HG03159 (cell line): Measurements from ENCODE around the gene MAP1LC3A.

Experiments used
- ATAC-seq: cut with Tn5 transposase; IDR thresholded peaks from one replicate; pipeline ENCODE4 v1.9.1; 2021; ENCODE audit warnings: mild to moderate bottlenecking, moderate library complexity; ENCODE audit not compliant: unreplicated experiment

MAP1LC3A gene

DNA sequence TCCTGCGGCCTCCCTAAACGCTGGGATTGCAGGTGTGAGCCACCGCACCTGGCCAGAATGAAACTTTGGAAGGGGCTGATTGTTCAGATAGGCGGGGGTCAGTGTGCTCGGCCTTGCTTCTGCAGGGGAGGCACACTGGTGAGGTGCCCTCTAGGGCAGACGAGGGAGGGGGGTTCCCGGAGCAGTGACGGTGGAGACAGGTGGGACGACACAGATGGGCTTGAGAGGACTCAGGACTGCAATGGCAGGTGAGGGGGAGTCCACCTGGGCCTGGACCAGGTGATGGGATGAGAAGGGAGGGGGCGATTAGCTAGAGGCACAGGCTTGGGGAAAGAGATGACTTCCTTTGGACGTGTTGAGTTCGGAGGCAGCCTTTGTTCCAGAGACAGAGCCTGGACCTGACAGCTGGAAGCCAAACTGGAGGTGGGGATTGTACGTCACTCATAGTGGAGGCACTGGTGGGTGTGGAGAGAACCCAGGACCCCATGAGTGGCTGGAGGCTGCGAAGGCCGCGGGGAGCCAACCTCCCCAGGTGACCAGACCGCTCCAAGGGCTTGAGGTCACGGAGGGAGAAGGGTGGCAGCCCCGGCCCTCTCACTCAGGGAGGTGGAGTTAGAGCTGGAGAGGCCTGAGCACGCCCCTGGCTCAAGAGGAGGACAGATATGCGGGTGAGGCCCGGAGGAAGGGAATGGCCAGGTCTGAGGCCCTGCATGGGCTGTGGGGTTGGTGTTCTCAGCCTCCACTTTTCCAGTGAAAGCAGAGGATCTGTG is 10.5 kb upstream of the MAP1LC3A start:
- ATAC-seq = no peak

DNA sequence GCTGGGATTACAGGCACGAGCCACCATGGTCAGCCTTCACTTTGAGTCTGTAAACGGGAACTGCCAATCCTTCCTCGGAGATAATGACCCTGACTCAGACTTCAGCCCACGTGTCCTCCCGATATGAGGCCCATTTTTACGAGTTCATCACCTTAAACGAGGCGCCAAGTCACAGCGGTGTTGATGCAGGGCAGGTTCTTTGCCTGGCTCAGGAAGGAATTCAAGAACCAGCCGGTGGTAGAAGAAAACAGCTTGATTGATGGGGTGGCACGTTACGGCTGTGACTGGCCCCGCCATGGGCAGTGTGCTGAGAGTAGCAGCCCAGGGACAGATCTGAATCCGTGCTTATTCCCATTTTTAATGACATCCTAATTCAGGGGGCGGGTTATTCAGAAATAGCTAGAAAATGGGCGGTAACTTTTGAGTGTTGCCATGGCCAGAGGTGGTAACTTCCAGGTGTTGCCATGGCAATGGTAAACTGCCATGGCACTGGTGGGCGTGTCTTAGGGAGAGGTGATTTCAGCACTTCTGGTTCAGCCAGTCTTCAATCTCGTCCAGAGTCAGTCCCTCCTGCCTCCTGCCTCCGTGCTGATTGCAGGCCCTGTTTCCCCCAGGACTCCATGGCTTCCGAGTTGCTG is 9.1 kb upstream of the MAP1LC3A start:
- ATAC-seq = no peak

DNA sequence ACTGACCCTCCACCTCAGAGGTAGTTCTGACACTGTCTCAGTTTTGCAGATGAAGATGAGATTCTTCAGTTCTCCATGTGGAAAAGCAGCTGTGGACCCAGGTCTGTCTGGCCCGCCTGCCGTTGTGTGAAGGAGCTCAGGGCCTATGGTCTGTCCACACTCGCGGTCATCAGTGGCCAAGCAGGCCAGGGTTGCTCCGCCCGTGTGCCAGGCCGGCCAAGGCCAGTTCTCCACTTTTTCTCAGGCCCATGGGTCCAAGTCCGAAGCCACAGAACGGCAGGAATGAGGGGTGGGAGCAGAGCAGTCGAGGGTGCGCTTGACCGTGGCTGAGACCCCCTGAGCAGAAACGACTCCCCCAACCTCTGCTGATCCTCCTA is 8.6 kb upstream of the MAP1LC3A start:
- ATAC-seq = no peak

- ATAC-seq = no peak
Observed at GRCh38 chr20:34552569-34552968, 5.9 kb upstream of the MAP1LC3A start.

GRCh38 chr20:34553366-34553867 is 5.1 kb upstream of the MAP1LC3A start:
- ATAC-seq = no peak

DNA sequence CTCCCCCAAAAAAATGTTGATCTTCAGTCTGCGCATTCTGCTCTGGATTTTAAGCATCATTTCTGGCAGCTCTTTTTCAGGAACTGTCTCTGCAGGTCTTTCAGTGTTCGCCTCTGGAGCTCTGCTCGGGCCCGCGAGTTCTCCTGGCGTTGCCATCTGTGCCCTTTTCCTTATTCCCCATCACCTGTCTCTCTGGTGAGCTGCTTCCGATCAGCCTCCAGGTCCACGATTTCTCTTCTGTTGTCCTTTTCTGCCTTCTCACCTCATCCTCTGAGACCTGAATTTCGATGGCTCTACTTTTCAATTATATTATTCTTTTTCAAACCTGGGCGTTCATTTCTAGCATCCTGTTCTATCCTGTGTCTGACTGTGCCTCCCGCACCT is 590 bp upstream of the MAP1LC3A start:
- ATAC-seq = no peak

DNA sequence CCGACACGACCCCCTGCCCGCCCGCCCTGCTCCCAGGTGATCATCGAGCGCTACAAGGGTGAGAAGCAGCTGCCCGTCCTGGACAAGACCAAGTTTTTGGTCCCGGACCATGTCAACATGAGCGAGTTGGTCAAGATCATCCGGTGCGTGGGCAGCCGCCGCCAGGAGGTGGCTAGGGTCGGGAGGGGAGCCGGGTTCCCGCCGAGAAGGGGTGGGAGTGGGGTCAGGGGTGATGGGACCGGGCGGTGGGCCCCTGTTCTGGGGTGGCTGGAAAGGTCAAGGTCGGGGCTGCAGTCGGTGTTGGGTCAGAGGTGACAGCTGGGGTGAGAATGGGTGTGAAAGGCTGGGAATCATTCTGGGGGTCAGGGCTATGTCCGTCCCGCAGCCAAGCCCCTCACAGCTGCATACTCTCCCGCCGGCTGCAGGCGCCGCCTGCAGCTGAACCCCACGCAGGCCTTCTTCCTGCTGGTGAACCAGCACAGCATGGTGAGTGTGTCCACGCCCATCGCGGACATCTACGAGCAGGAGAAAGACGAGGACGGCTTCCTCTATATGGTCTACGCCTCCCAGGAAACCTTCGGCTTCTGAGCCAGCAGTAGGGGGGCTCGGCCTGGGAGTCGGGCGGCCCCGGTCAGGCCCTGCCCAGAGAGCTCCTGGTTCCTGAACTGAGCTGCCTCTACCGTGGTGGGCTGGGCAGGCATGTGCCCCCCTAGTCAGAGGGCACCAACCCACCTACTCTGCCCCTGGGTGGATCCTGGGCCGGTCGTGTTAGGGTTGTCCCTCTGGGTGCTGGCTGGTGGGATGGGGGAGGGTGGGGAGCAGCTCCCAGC is 1.0 kb downstream of the MAP1LC3A start:
- ATAC-seq = no peak

- no peak for ATAC-seq
Observed at GRCh38 chr20:34560141-34560523, 1.6 kb downstream of the MAP1LC3A start.

GRCh38 chr20:34560614-34561013 is 2.1 kb downstream of the MAP1LC3A start:
- ATAC-seq = no peak

GRCh38 chr20:34561661-34562060 is 3.1 kb downstream of the MAP1LC3A start:
- ATAC-seq = no peak

DNA sequence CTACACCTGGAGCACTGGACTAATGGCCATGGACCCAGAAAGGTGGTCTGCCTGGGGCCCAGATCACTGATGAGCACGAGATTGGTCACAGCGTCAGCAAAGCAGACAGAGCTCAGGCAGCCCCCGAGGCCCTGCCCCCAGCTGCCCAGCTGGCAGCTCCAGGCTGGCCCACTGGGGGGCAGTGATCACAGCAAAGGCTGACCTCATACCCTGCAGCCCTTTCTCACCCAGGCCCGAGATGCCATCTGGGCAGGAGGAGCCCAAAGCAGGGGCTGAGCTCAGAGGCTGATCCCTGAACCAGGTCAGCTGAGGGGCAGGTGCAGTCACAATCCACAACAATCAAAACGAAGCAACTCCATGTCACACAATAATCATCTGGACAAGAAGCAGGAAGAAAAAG is 4.1 kb downstream of the MAP1LC3A start:
- ATAC-seq = no peak

DNA sequence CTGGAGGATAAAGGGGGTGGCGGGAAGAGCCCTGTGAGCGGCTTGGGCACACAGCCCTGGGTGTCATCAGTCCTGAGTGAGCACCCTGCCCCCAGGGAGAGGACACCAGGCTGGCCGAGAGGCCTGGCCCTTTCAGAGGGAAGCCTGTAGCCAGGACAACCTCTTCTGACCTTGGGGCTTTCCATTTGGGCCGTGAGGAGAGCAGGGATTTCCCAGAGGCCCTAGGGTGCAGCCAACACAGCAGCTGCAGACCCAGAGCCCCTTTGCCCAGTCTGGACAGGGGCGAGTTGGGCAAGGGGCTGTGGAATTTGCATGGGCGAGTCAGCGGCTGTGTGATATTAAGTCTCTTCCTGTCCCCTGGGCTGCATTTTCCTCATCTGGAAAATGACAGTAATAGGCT is 6.3 kb downstream of the MAP1LC3A start:
- no peak for ATAC-seq

GRCh38 chr20:34566978-34567891 is 8.7 kb downstream of the MAP1LC3A start:
- ATAC-seq = no peak

- no peak for ATAC-seq
Observed at GRCh38 chr20:34567892-34568865, 9.7 kb downstream of the MAP1LC3A start.

DNA sequence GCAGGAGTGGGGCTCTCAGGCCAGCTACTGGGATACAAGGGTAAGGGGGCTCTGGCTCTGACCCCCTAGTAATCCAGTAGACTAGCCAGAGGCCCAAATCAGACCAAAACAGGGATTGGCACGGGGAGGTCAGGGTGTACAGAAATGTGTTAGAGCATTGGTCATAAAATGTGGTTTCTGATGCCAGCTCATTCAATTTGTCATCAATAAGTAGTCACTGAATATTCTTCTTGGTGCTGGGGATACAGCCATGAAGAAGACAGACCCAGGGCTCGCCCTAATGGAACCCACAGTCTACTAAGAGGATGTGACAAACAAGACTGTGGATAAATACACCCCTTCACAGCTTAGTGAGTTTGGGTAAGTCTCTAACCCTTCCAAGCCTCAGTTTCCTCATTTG is 11.1 kb downstream of the MAP1LC3A start:
- no peak for ATAC-seq

DNA sequence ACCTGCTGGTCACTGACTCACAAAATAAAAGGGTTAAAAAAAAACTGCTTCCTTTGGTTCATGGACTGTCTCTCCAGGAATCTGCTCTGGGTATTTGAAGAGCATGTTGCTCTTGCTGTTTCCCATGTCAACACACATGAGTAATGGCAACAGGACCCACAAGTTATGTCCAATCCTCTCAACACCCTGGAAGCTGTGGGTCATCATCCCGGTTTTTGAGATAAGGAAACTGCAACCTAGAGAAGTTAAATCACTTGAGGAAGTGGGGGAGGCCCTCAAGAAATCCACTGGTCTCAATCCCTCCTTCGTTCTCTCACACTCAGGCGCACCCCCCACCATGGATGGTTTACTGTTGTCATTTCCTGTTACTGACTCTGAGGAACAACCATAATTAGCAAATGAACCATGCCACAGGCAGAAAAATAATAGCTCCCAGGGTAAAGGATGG is 12.4 kb downstream of the MAP1LC3A start:
- ATAC-seq = no peak

DNA sequence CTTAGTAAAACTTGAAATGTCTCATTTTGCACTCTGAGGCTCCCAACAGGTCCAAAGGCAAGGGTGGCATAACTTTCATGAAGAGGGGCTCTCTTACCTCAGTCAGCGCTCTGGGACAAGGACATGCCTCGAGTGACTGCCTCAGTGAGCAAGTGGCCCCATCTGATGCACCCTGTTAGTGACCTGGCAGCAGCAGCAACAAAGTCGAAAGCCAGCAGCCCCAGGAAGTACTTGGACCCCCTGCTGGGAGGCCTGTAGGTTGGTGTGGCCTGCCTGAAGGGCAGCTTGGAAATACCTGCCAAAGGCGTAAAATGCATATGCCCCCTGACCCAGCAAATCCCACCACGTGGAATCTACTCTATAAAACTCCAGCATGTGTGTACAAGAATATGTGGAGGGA is 13.2 kb downstream of the MAP1LC3A start:
- no peak for ATAC-seq

GRCh38 chr20:34573541-34574300 is 15.2 kb downstream of the MAP1LC3A start:
- no peak for ATAC-seq

- no peak for ATAC-seq
Observed at GRCh38 chr20:34574426-34574825, 15.9 kb downstream of the MAP1LC3A start.
